Fibroblast of skin of abdomen (primary cell): ENCODE results near the gene KAT6B.

Experiments used
- DNase-seq: peaks from one replicate; pipeline ENCODE4 v3.0.0-alpha.2; 2013

Gene KAT6B

GRCh38 chr10:74824184-74824899, 2.1 kb upstream of the KAT6B start:
- no peak for DNase-seq

- no peak for DNase-seq
These were observed 1.5 kb upstream of the KAT6B start for GRCh38 chr10:74824900-74825370.

GRCh38 chr10:74825371-74826141, 844 bp upstream of the KAT6B start:
- peak; percentile 60 for DNase-seq

DNA sequence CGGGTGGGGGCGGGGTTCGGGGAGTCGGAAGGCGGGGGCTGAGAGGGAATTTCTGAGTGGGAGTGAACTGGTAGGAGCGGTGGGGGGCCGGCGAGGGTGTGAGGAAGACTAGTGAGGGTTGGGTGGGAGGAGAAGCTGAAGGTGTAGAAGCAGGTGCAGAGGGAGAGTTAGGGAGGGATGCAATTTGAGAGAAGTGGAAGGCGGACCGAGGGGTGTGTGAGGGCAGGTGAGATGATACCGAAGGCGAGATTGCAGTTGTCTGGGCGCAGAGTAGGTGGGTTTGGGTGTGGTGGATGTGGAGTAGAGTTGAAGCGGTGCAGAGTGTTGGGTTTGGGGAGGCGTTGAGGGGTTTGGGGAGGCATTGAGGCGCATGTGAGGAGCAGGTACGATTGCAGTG, 643 bp downstream of the KAT6B start:
- no peak for DNase-seq

GRCh38 chr10:74827694-74828093, 1.3 kb downstream of the KAT6B start:
- DNase-seq, result no peak

DNA sequence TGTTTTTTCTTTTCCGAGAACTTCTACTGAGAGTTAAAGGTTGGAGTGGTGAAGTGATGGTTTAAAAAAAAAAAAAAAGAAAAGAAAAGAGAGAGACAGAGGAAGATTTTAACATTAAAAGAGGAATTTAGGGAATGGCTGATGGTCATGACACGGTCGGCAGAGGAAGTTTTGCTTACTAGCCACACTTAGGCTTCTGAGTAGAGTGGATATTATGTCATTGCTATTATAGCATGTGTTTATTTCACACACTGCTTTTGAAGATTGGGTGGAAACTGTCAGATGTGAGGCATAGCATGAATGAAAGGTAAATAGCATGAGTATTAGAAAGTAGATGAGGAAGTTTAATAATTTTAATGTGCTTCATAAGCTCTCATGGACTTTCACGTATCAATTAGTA, 2.5 kb downstream of the KAT6B start:
- DNase-seq, result no peak

- DNase-seq, result no peak
These were observed 5.2 kb downstream of the KAT6B start for GRCh38 chr10:74831518-74832120.

GRCh38 chr10:74835963-74836362, 9.6 kb downstream of the KAT6B start:
- DNase-seq, result no peak

DNA sequence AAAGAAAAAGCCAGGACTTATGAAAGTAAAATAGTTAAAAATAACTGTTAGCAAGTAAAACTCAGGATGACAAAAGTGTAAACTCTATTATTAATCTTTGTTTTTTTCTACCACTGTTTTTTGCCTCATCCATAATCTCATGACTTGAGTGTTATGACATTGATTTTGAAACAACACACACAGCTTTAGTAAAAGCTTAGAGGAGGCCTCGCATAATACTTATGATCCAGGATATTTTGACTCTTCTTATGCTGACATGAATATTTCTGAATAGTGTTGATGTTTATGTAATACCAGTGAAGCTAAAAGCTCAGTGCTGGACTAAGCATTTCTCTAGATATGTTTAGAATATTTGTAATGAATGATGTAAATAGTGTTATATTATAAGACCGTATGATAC, 10.5 kb downstream of the KAT6B start:
- no peak for DNase-seq

DNA sequence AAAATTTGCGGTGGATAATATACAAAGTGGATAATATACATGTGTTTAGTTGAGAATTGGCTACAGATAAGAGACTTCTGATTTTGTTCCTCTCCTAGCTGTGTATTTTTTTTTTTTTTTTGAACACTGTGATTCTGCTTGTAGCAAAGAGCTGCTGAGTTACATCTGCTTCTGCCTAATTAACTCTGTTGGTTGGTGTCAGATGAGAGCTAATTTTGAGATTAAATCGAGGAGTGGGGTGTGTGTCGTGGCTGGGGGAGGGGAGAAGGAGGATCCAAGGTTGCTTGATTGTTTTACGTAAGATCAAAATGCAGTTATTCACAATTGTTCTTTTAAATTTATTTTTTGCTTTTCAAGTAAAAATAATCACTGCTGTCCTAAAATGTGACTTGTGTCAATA, 11.3 kb downstream of the KAT6B start:
- no peak for DNase-seq

- no peak for DNase-seq
These were observed 13.3 kb downstream of the KAT6B start for GRCh38 chr10:74839708-74840107.

- DNase-seq, result no peak
These were observed 15.0 kb downstream of the KAT6B start for GRCh38 chr10:74841265-74841973.

DNA sequence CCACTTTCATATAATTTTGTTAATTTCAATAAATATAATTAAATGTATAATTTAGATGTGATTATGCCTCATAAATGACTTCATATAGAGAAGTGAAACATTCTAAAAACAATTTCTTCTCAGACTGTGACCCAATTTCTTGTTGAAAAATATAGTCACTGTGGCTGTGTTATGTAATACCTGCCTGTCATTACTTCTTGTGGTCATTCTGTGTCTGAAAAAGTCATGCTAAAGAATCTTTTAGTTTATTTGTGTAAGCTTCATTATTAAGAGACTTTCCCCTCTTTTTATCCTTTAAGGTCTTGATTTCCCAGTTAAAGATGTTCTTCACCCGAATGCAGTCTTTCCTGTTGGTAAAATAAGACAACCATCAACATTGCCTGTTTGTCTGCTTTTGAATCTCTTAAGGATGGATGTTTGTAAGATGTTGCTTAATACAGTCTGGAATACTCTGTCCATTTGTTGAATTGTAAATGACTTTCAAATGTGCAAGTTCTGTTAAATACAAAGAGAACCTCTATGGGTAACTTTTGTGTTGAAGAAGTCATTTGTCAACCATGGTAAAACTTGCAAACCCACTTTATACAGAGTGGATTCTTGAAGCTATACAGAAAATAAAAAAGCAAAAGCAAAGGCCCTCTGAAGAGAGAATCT, 16.0 kb downstream of the KAT6B start:
- DNase-seq, result no peak

GRCh38 chr10:74846958-74847357, 20.6 kb downstream of the KAT6B start:
- no peak for DNase-seq

- no peak for DNase-seq
These were observed 25.4 kb downstream of the KAT6B start for GRCh38 chr10:74851831-74852230.

DNA sequence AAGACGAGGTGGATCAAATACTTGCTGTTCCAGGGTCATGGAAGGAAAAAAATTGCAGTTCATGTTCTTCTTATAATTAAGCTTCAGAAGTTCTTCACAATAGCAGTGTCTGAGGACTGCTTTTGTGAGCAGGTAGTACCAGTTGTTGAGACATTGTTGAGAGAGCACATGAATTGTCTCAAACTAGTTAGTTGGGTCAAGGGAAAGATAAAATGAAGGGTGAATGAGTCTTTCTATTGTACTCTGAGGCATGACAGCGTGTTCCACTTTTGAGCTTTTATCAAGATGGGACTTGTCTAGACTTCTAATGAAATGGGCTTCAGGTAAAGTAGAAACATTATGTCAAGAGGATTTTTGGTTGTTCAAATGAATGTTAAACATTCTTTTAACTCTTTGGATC, 26.0 kb downstream of the KAT6B start:
- no peak for DNase-seq

DNA sequence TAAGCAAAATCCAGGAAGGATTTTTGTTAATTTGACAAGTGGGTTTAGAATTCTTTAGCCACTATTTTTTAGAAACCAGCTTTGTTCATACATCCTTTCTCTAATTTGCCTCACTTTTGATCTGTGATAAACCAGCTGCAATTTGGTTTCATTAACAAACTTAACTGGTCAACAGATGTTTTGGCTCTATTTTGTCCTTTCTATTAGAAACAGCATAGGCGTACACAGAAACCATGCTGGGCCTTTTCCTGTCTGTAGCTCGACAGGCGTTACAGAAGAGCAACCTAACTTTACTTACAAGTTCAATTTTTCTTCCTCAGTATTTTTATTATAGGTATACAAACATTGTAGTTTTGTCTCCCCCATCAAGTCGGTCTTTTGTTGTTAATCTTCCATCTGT, 28.2 kb downstream of the KAT6B start:
- no peak for DNase-seq

DNA sequence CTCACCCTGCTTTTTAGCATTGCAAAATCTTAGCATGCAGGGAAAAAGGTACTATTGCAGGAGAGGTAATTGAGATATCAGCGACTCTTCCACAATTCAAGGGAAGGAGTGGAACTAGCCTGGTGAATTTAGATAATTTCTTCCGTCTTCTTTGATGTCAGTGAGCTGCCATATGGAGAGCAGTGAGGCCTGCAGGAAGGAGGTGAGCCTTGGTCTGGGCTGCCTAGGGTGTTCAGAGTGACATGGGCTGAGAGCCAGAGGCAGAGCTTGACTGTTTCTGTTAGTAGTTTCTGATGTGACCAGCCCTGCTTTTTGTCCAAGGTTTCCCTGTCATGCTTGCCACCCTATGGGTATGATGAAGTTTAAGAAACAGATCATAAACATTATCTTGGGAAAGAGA, 28.6 kb downstream of the KAT6B start:
- no peak for DNase-seq

DNA sequence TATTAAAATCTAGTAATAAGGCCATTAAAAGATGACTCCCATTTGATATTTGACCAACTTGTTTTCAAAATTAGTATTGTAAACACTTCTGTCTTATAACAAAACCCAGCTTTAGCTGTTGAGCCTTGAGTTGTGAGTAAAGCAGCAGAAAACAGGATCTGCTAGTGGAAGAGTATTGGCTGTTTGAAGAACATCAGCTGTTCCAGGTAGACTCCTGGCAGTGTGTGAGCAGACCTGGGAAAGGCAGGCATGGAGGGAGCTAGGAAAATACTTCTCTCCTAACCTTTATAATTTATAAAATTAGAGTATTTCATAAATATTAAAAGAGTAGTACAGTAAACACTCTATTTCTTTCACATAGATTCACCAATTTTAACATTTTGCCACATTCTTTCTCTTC, 29.0 kb downstream of the KAT6B start:
- no peak for DNase-seq

DNA sequence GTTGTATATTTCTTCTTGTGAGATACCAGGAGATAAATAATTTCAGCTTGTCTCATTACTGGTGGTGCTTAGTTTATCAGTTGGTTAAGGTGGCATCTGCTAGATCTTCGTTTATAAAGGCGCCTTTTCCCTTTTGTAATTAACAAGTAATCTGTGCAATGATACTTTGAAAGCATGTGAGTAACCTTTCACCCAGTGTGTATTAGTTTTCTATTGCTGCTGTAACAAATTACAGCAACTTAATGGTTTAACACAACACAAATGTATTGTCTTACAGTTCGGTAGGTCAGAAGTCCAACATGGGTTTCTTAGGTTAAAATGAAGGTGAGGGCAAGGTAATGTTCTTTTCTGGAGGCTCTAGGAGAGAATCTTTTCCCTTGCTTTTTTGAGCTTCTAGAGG, 30.5 kb downstream of the KAT6B start:
- no peak for DNase-seq

DNA sequence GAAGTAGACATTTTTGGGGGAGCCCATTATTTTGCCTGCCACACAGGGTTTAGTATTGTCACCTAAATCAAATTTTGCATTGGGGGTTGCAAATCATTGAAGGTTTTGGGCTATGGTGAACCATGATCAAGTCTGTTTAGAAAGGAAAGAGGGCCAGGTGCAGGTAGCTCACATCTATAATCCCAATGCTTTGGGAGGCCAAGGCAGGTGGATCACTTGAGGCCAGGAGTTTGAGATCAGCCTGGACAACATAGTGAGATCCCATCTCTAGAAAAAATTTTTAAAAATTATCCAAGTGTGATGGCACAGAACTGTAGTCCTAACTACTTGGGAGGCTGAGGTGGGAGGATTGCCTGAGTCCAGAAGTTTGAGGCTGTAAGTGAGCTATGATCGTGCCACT, 31.2 kb downstream of the KAT6B start:
- DNase-seq, result no peak

GRCh38 chr10:74859546-74859945, 33.1 kb downstream of the KAT6B start:
- DNase-seq, result no peak

GRCh38 chr10:74862625-74863024, 36.2 kb downstream of the KAT6B start:
- DNase-seq, result no peak
